ENCODE results near the gene SLC22A25.
"Not testable (repeated sequence)": the region's sequence is repeated elsewhere in the genome, so short reads cannot be mapped to it uniquely, and the experiment has no call there.

SLC22A25 gene

GRCh38 chr11:63243533-63243932 lies at the start of gene SLC22A25:
TSS of gene SLC22A25 (minus strand) at chr11:63243599. CDS start at chr11:63229652, 13,947 bp downstream.
- DNase-seq (ENCODE audit: low read depth in 2 of 2), result no peak

DNA sequence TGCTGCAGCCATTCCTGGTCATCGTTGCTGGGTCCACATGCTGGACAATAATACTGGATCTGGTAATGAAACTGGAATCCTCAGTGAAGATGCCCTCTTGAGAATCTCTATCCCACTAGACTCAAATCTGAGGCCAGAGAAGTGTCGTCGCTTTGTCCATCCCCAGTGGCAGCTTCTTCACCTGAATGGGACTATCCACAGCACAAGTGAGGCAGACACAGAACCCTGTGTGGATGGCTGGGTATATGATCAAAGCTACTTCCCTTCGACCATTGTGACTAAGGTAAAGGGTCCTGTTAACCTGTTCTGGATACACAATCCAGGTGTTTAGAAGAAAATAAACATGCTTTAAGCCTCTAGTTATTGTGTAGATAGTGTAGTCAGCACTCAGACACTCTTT lies 46.9 kb upstream of the SLC22A25 start:
- no peak for DNase-seq (ENCODE audit: low read depth in 2 of 2)

DNA sequence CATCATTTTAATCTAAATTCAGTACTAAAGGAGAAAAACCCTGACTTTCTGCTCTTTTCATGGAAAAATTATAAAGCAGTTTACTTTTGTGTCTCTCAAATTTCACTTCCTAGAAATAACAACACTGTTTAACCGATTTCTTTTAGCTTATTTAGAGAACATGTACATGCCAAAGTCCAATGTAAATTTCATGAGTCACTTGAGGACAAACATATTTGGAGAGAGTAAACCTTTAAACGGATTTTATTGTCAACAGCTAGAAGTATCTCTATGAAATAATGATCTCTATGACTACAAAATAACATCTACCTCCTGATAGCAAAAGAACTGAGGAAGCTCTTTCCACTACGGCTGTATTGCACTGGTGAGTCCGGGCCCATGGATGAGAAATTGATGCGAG lies 46.3 kb upstream of the SLC22A25 start:
- DNase-seq (ENCODE audit: low read depth in 2 of 2), result no peak

- no peak for DNase-seq (ENCODE audit: low read depth in 2 of 2)
Observed at GRCh38 chr11:63282579-63282978, 39.2 kb upstream of the SLC22A25 start.

DNA sequence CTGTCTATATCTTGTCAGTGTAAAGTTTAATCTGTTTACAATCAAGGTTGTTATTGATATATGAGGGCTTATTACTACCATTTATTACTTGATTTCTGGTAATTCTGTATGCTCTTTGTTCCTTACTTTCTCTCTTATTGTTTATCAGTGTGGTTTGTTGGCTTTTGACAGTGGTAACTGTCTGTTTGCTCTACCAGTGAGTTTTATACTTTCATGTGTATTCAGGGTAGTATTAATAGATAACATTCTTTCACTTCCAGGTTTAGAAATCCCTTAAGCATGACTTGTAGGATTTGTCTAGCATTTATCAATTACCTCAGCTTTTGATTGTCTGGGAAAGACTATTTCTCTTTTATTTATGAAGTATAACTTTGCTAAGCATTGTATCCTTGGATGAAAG lies 37.5 kb upstream of the SLC22A25 start:
- no peak for DNase-seq (ENCODE audit: low read depth in 2 of 2)

GRCh38 chr11:63277345-63277943 lies 34.0 kb upstream of the SLC22A25 start:
- DNase-seq (ENCODE audit: low read depth in 2 of 2), result no peak

DNA sequence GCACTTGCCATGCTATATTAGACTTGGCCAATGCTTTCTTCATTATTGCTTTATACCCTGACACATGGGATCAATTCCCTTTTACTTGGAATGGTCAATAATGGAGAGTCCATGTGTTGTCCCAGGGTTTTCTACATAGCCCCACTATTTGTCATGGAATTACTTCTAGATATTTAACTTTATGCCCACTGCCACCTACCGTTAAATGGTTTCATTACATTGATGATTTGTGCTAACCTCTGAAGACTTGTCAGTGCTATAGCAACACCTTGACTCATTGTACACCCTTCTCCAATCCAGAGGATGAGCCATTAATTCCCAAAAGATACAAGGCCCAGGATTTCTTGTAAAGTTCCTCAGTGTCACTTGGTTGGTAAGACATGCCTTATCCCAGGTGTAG lies 31.4 kb upstream of the SLC22A25 start:
- DNase-seq (ENCODE audit: low read depth in 2 of 2), result no peak

- DNase-seq (ENCODE audit: low read depth in 2 of 2), result no peak
Observed at GRCh38 chr11:63273685-63274084, 30.3 kb upstream of the SLC22A25 start.

DNA sequence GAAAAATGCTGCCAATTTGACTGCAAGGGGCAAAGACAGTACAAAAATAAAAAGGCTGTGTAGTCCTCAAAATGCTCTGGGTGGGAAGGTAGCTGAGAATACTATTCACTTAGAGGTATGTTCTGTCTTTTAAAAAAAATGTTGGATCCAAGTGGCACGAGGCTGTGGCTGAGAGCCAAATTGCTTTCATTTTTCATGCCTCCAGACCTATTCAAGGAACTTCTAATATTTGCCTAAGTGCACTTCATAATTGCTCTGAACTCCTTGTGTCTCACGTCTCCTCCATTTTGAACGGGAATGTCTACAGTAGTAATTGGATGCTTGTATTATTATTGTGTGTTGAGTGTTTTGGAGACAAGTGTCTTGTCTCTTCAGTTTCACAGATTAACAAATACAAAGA lies 19.1 kb upstream of the SLC22A25 start:
- DNase-seq (ENCODE audit: low read depth in 2 of 2), result no peak

GRCh38 chr11:63251312-63251711 lies 7.9 kb upstream of the SLC22A25 start:
- no peak for DNase-seq (ENCODE audit: low read depth in 2 of 2)

- DNase-seq (ENCODE audit: low read depth in 2 of 2), result no peak
Observed at GRCh38 chr11:63250162-63251050, 7.0 kb upstream of the SLC22A25 start.

- no peak for DNase-seq (ENCODE audit: low read depth in 2 of 2)
Observed at GRCh38 chr11:63248966-63249365, 5.6 kb upstream of the SLC22A25 start.

GRCh38 chr11:63247237-63248002 lies 4.0 kb upstream of the SLC22A25 start:
- not testable (repeated sequence) for DNase-seq (ENCODE audit: low read depth in 2 of 2)

GRCh38 chr11:63246045-63246444 lies 2.6 kb upstream of the SLC22A25 start:
- DNase-seq (ENCODE audit: low read depth in 2 of 2), result no peak

- DNase-seq (ENCODE audit: low read depth in 2 of 2), result no peak
Observed at GRCh38 chr11:63244862-63245261, 1.5 kb upstream of the SLC22A25 start.

DNA sequence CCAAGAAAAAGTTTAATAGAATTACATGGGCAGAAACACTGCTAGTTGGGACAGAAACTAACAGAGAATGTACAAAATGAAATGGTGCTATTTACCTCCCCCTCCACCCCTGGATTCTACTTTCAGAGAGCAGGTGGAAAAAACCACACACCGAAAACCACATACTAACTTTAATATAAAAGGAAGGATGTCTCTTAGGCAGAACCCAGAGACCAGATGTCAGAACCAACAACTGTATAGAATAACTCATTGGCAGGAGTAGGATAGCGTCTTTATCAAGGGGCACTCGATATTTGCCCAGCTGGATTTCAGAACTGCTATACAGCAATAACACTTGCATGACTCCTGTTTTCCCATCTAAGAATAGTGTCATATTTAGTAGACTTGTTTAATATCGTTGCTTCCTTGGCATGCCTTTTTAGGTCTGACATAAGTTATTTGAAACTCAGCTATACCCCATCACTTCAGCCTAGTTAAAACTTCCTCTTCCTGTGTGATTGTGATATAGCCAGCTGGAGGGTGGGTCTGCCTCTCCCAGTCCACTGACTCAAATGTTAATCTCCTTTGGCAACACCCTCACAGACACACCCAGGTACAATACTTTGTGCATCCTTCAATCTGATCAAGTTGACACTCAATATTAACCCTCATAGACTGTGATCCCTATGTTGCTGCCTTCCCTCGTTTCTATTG lies 1.2 kb downstream of the SLC22A25 start:
- no peak for DNase-seq (ENCODE audit: low read depth in 2 of 2)

DNA sequence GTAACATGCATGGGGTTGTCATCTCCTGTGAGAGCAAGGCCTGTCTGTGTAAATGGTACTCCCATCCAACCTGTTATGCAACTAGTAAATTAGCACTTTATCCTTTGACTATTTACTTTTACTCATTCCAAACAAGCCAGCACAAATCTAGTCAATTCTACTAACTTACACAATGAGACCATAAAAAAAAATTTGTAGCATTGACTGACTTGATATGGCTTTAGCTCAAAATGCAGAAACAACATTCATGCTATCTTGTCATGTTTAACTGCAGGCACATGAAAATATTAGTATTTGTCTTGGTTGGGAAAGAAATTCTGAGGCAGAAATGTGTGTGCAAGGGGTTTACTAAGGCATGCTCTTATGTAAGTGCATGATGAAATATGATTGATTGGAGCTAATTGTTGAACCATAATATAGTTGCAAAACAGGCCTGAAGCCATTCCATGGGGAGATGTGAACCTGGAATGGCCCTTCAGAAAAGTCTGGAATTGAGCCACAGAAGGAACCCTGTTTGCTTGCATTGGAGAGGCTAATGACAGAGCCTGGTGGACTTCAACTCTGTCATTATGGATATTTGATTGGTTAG lies 2.5 kb downstream of the SLC22A25 start:
- no peak for DNase-seq (ENCODE audit: low read depth in 2 of 2)

DNA sequence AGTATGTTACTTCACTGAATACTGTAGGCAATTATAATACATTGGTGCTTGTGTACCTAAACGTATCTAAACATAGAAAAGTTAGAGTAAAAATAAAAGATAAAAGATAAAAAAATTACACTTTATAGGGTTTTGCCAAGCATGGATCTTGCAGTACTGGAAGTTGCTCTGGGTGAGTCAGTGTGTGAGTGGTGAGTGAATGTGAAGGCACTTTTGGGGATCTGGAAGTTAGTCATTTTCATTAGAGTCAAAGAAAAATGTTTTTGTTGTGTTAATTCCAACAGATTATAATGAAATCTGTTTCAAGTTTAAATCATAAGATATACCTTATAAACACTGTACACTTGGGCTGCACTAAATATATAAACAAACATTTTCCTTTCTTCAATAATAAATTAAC lies 3.3 kb downstream of the SLC22A25 start:
- no peak for DNase-seq (ENCODE audit: low read depth in 2 of 2)

GRCh38 chr11:63239254-63239653 lies 4.1 kb downstream of the SLC22A25 start:
- no peak for DNase-seq (ENCODE audit: low read depth in 2 of 2)

GRCh38 chr11:63237413-63237812 lies 6.0 kb downstream of the SLC22A25 start:
- DNase-seq (ENCODE audit: low read depth in 2 of 2), result no peak

Data from stimulated activated CD8-positive, alpha-beta memory T cell treated with anti-CD3 and anti-CD28 coated beads, Interleukin-2, amount 100 ng/mL, for 48 hours (primary cell).